Posterior cingulate gyrus (tissue), 11 donors: ENCODE measurements around the gene RNF5.
"Not testable (repeated sequence)": the region's sequence is repeated elsewhere in the genome, so short reads cannot be mapped to it uniquely, and the experiment has no call there.

Experiments
- DNase-seq, 10 donors: peaks; one replicate each; pipeline versions ENCODE4 v3.0.0 to v3.0.0-alpha.2; 2020 to 2021; ENCODE audit warnings: mixed read lengths in 3 of 10
- intact Hi-C: fragments of 100-400 bp; cut with DNase I; formaldehyde crosslinking; loops from one replicate; pipeline ENCODE4 v1.15.1; 2023

RNF5 gene, protein sequence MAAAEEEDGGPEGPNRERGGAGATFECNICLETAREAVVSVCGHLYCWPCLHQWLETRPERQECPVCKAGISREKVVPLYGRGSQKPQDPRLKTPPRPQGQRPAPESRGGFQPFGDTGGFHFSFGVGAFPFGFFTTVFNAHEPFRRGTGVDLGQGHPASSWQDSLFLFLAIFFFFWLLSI

DNA sequence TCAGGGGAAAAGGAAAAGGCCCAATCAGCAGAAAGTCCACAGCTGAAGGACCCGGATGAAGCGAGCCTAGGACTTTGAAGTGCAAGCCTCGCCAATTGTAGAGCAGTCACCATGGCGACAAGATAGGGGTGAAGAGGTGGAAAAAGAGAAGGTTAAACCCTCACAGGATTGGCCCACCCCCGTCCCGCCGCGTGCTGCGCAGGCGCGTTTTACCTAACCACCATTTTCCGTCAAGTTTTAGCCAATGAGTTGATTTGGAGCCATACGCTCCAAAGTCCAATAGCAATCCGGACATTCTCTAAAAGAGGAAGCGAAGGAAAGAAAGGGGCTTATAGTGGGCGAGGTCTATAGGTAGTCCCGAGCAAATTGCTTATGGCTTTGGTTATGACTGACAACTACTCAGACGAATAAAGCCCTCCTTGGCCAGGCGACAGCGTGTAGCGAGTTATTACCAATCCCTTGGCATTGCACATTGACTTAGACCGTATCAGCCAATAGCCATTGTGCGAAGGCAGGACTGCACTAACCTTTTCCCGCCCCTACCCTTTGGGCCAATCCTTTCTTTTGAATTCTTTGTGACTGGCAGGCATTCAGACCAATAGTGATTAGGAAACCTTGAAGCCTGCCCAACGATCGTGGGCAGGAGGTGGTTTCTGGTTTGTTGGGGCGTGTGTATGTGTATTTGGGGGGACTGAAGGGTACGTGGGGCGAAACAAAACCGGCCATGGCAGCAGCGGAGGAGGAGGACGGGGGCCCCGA lies at the start of gene RNF5:
TSS of gene RNF5 (plus strand) at position 618 of the 759 bp plus-strand sequence. CDS start at position 725, 107 bp downstream.
- peak; percentile 86 to 99 (median 94) for DNase-seq
- intact Hi-C loops, result loop anchor here (2.0 to 5.0 kb wide), 2 partner anchors 17 to 46 kb away; partner anchors contain the start of gene FKBPL

DNA sequence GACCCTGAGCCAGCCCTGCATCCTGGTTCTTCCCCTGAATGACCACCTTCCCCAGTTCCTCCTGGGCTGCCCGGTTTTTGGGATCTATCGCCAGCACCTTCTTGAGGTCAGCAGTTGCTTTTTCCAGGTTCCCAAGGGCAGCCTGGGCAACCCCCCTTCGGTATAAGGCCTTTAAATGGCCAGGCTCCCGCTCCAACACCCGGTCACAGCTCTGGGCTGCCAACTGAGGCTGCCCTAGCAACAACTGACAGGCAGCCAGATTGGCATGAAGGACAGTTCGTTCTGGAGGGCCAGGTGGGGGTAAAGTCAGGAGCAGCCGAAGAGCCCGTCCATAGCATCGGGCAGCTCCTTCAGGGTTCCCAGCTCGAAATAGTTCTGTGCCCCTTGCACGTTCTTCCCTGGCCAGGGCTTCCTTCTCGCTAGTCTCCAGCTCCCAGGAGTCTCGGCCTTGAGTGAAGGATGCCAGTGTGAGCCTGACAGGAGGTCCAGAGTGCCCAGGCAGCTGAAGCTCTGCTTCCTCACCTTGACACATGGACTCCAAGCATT lies 49.4 kb upstream of the RNF5 start:
- peak in 1 of 10 donors; percentile 61 for DNase-seq
- intact Hi-C loops, result loop anchor here (2.0 kb wide), 1 partner anchor 66 kb away; no protein-coding TSS in a partner anchor

DNA sequence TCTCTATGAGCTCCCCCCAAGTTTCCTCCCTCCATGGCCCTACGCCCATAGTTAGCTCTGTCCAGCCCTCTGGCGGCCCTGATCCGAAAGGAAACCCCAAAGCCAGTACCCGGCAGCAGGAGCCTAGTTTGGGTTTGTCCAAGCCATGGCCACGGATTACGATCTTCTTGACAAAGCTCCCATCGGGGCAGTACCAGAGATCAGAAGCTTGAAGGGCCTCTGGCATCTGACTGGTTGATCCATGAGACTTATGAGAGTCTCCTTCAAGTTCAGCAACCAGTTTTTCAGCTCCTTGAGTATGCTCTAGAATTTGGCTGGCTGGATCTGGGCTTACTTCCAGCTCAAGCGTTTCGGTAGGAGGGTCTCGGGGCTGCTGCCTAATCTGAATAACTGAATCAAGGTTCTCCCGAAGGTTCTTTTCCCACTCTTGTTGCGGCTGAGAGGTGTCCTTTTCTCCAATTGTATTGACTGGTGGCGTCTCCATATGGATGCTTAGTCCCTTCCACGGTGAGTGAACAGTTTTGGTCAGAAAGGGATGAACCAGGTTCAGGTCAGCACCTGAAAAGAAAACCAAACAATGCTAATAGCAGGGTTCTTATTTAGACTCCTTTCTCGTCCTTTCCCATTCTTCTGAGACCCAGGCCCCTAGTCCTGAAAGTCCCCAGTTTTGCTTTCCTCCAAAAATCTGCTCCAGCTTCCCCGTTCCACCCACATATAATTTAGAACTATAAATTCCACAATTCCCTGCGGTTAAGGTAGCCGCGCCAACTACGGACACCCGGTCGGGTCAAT lies 48.7 kb upstream of the RNF5 start:
- intact Hi-C loops, result loop anchor here (1.0 to 5.0 kb wide), 3 partner anchors 25 to 65 kb away; partner anchors contain the start of genes AGPAT1, PPT2 and RNF5

DNA sequence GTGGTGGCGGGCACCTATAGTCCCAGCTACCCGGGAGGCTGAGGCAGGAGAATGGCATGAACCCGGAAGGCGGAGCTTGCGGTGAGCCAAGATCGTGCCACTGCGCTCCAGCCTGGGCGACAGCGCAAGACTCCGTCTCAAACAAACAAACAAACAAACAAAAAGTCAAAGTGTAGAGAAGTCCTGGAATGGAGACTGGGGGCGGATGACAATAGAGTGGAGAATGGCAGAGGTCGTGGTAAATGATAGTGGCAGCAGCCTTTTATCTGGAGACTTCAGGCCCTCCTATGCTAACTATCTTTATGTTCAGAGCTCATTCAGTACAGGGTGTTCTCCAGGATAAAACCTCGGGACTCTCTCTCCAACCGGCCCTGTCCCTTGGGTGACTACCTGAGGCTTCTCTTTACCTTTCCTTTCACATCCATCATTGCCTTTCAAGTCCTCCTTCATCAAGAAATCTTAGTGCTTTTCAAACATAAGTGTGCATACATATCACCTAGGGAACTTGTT lies 46.7 kb upstream of the RNF5 start:
- intact Hi-C loops, result loop anchor here (5.0 kb wide), 1 partner anchor 46 kb away; the partner anchor contains the start of genes AGPAT1 and RNF5
- peak in 1 of 10 donors; percentile 26 for DNase-seq

More for the DNA sequence above, 48.7 kb upstream of the RNF5 start:
- DNase-seq, result no peak

DNA sequence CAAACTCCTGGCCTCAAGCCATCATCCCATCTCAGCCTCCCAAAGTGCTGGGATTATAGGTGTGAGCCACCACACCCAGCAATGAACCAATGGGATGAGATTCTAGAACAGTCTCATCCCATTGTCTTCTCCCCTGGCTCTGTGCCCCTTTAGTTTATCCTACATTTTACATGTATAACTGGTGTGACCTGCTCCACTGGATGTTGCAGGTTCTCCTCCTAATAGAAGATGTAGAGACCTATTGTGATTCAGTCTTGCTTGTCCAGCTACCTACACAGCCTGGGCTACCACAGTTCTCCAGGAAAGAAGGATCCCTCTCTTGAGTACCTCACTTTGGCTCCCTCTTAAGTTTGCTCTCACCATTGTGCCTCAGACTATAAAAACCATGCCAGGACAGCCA lies 46.1 kb upstream of the RNF5 start:
- intact Hi-C loops, result loop anchor here (5.0 kb wide), 1 partner anchor 45 kb away; the partner anchor contains the start of genes AGPAT1 and RNF5

DNA sequence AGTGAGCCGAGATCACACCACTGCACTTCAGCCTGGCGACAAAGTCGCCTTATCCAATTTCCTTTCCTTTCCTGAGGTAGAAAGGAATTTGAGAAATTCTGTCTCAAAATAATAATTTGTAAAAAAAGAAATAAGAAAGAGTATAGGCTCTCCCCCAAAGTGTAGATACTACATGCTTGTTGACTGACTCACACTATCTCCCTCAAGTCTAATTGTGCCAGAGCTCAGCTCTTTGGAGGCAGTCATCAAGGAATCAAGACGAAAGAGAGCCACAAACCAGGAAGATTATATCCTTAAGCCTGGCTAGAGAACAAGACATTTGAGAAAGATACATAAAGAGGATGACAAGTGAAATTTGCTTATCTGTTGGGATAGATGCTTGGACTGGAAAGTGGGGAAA lies 44.4 kb upstream of the RNF5 start:
- intact Hi-C loops, result loop anchor here (5.0 kb wide), 1 partner anchor 44 kb away; the partner anchor contains the start of genes AGPAT1 and RNF5
- no peak for DNase-seq

More for the DNA sequence above, 46.1 kb upstream of the RNF5 start:
- no peak for DNase-seq

DNA sequence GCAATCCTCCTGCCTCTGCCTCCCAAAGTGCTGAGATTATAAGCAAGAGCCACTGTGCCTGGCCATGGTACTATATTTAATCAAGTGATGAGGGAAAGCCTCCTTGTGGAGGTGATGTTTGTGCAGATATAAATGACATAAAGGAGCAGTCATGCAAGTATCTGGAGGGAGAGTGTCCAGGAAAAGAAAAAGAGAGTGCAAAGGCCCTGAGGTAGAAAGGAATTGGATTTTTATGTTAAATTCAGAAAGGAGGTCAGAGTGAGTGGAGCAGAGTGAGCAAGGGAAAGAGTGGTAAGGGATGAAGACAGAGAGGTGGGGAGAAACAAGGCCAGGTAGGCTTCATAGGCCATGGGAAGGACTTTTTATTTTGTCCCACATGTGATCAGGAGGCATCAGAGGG lies 40.8 kb upstream of the RNF5 start:
- DNase-seq, result no peak
- intact Hi-C loops, result no loop called here

DNA sequence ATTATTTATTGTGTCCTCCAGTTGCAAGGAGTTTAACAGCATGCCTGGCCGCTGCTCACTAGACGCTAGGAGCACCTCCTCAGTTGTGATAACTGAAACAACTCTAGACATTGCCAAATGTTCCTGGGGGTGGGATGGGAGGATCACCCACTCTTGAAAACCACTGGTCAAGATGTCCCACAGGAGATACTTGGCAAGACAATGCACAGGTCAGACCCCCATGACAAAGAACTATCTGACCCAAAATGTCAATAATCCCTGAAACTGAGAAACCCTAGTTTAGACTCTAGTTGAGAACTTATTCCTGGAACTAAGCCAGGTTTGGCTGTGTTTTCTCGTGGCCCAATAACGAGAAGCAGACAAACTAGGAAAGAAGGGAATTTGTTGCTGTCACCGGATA lies 38.6 kb upstream of the RNF5 start:
- intact Hi-C loops, result no loop called here

DNA sequence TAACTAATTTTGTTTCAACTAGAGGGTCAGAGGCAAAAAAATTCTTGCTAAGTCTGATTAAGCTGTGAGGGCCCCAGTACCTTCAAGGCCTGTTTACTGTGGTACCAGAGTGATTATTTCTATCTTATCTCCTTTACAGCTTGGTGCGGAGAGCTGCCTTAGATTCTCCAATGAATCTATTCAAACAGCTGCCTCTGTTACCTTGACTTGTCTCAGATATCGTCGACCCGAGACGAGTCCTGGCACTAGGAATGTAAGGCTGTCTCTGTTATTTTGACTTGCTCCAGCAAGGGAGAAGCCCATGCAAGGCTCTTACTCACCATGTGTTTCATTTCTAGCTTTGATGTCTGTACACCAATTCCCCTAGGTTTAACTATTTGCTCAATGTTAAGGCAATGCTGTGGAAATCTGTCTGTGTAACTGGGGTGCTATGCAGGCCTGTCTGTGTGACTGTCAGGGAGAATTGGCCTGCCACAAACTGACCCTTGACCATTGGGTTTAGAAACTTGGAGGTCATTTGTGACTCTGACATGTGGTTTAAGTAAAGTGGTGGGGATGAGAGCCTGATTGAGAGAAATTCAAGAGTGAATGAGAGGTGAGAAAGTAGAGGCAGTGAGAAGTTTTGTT lies 37.7 kb upstream of the RNF5 start:
- intact Hi-C loops, result no loop called here
- peak in 1 of 10 donors; percentile 12 for DNase-seq

More for the DNA sequence above, 38.6 kb upstream of the RNF5 start:
- DNase-seq, result no peak

DNA sequence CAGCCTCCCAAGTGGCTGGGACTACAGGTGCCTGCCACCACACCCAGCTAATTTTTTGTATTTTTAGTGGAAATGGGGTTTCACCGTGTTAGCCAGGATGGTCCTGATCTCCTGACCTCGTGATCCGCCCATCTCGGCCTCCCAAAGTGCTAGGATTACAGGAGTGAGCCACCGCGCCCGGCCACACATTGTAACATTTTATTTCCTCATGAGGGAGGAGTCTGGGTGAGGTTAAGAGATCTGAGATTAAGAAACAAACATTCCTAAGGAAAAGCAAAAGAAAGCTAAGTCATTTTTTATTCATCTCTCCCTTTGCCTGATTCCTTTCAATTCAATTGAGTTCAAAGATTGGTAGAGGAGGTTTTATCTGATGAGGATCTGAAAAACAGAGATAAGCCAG lies 34.0 kb upstream of the RNF5 start:
- DNase-seq, result peak in 1 of 10 donors; percentile 22
- intact Hi-C loops, result not testable (repeated sequence)

DNA sequence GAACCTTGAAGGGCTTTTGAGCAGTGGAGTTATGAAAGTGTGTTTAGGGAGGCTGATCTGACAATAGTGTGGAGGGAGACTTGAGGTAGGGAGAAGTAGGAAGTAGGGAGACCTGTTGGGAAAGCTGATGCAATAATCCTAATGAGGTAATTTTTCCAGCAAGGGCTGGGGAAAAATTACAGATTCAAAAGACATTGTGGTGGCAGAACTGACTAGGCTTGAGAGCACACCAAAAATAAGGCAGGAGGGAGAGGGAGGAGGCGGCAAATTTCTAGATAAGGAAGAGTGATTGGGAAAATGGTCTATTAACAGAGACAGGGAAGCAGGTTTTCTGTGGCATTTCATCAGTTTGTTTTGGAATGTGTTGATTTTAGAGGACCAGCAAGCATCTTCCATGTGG lies 31.9 kb upstream of the RNF5 start:
- DNase-seq, result no peak
- intact Hi-C loops, result no loop called here

DNA sequence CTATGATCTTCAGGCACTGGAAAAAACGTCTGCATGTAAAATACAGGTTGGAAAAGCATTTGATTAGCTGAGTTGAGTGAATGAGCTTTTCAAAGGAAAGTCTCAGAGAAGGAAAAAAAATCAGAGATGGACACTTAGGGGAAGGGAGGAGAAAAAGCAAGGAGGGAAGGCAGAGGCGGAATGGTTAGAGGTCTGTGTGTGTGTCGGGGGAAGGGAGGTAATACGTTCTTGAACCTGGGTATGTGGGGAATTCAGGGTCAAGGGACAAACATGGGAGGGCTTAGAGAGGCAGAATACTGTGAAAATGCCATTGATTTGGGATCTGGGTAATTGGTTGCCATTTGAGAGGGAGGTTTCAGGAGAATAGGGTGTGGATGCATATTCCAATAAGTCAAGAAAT lies 31.5 kb upstream of the RNF5 start:
- intact Hi-C loops, result no loop called here

DNA sequence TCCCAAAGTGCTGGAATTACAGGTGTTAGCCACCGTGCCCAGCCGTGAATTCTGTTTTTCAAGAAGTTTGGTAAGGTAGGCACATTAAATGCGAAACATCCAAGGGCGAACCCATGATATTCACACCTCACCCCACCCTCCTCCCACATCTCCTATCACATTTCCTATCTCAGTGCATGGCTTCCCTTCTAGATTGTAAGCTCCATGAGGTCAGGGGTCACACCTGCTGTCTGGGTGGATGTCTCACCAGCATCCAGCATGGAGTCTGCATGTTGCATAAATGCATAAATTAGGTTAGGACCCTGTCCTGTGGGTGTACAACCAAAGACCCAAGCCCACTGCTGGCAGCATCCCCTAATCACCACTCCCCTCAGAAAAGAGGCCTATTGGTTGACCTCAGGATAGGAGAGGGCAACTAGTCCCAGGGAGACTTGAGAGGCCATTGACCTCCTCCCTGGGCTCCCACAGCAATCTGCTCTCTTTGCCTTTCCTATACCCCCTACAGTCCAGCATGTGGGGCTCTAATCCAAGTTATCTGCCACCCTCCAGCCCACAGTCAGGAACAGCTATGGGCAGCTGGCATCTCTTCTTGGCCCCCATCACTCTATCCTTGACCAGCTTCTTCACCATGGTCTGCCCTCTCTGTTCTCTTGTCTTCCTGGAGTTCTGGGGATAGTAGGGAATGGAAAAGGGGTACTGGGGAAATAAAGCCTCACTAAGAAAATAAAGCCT lies 30.6 kb upstream of the RNF5 start:
- intact Hi-C loops, result no loop called here
- DNase-seq, result peak in 2 of 10 donors; percentile 31 to 55

More for the DNA sequence above, 31.5 kb upstream of the RNF5 start:
- no peak for DNase-seq

DNA sequence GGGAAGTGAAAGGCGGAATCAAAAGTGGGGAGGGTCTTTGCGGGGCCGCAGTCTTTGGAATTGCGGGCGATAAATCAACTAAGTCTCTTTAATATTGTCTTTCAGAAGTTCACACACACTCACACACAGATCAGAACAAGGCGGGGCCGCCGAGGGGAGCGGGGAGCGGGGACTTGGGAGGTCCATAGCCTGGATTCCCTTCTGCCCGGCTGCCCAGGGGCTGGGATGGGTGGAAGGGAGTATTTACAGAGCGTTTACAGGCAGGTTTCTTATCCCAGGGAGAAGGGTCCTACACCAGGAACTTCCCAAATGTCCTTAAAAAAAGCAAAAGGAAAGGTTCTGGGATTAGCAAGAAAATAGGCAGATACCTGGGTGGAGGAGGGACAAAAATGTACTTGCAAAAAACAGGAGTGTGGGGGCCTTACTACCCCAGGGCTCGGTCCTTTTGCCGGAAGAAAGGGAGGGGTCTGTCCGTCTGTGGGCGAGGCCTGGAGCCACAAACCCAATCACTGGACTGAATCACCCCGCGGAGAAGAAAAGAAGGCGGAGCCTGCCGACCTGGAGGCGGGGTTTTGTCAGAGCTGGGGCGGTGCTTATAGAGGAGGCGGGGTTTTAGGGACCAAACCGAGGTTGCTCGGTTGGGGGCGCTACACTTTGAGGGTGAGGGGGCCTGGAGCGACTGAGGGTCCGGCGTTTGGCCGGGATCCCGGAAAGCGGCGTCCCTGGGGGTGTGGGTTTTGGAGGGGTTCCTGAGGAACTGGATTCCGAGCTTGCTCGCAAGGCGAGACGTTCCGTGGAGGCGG lies 29.7 kb upstream of the RNF5 start:
- DNase-seq, result peak in 4 of 10 donors; percentile 49 to 91 (median 83)

DNA sequence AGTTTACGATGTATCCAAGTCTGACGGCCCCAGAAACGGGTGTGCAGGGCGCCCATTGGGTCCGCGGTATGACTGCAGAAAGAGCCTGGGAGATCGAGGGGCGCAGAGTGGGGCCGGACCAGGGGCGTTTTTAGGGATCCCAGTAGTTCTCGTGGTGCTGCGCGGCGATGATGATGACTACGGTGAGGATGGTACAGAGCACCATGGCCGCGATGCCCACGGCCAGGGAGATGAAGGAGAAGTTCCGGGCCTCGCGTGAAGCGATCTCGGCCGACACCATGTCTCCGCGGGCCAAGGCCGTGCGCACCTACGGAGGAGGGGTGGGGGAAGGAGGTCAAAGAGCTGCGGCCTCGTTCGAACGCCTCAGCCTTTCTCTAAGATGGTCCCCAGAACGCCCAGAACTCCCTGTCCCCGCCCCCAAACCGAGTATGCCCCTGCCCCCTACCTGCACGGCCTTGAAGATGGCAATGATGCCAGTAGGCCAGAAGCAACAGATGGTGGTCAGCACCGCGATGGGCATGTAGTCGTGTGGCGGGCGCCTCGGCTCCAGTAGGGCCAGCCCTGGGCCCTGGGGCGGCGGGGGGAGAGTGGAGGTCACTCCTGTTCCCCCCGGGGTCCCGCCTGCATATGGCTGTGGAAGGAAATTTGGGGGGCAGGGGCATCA lies 29.0 kb upstream of the RNF5 start:
- DNase-seq, result peak in 1 of 10 donors; percentile 76
- intact Hi-C loops, result no loop called here

More for the DNA sequence above, 29.7 kb upstream of the RNF5 start:
- intact Hi-C loops, result no loop called here

DNA sequence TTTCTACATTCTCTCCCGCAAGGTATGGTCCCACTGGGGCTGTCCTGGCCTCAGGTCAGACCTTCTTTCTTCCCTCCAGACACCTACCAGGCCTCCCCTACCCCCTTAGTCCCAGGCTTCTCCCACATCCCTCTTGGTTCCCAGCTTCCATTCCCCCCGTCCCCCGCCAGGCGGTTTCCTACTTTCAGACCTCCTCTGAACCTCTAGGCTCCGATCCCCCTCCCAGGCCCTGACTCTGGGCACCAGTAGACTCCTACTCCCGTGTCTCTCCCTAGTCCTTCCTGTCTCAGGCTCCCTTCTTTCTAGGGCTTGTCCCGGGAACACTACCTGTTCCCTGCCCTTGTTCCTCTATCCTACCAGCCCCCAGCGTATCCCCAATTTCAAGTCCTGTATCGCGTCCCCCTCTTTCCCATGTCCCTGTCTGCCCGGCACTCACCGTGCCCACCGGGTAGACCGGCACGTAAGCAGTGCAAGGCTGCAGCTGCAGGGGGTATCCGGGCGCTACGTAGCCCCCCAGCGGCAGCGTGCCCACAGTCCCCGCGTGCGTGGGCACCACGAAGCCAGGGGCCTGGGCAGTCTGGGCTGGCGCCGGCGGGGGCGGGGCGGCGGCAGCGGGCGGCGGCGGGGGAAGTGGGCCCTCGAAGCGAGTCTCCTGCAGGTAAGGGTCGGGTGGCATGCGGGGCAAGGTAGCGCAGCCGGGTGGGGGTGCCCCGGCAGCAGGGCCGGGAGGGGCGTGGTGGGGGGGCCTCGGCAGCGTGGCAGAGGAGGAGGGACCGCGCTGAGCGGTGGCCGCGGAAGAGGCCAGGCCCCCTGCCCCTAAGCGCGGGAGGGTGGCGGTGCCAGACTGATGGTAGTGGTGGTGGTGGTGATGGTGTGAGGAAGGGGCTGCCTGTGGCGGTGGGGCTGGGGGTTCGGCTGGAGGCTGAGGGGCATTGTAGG lies 28.0 kb upstream of the RNF5 start:
- DNase-seq, result peak in 2 of 10 donors; percentile 59 to 83
- intact Hi-C loops, result loop anchor here (5.0 kb wide), 1 partner anchor 33 kb away; no protein-coding TSS in a partner anchor
